B cell (primary cell): ENCODE results near the gene ABCA12. TPM values are rescaled to one million over a fixed set of nuclear protein-coding genes. Genes with fewer than 3 reads are reported as not detected.

Experiments
- ATAC-seq: fragments of 200-7000 bp; cut with Tn5 transposase; one replicate; pipeline ENCODE4 v1.10.0; 2021; ENCODE audit warnings: low read depth, mild to moderate bottlenecking, moderate number of reproducible peaks, moderate library complexity
- CTCF ChIA-PET: fragments of 350-600 bp; sonication (Branson Sonifier 250); formaldehyde crosslinking; loops from one replicate; lab custom pipeline; 2021; ENCODE audit warnings: antibody characterized with exemption, inconsistent platforms; lab: Charles Lee
- POLR2A ChIA-PET: fragments of 350-600 bp; sonication (Branson Sonifier 250); formaldehyde crosslinking; loops from one replicate; lab custom pipeline; 2021; ENCODE audit warnings: antibody characterized with exemption; lab: Charles Lee
- DNase-seq: peaks from one replicate; pipeline ENCODE4 v3.0.0; 2013
- H2AFZ ChIP-seq: 2 replicates; pipeline ENCODE4 v1.6.1; 2012; ENCODE audit warnings: mild to moderate bottlenecking, low read depth, low read length; ENCODE audit not compliant: insufficient read depth, poor library complexity, severe bottlenecking
- H3K27ac ChIP-seq, 2 donors: 1 replicate in 1 of 2; 2 replicates in 1 of 2; pipeline ENCODE4 v1.5.1; 2012 to 2013; ENCODE audit warnings: low read length in 2 of 2, mild to moderate bottlenecking in 2 of 2, moderate library complexity in 1 of 2
- H3K27me3 ChIP-seq, 4 experiments: fragments of 200-600 bp in 1 of 4; sonication (generic) in 1 of 4; replicated peaks in 1 of 4; 1 replicate in 2 of 4; 2 replicates in 2 of 4; pipeline versions ENCODE4 v1.6.1 to v1.7.0; 2013 to 2016; ENCODE audit warnings: low read length in 3 of 4, mild to moderate bottlenecking in 2 of 4, mixed read lengths in 1 of 4, moderate library complexity in 1 of 4; ENCODE audit not compliant: insufficient read depth in 4 of 4, control insufficient read depth in 3 of 4; ENCODE audit errors: control extremely low read depth in 1 of 4
- H3K36me3 ChIP-seq, 2 experiments: replicated peaks in 1 of 2; 1 replicate in 1 of 2; 2 replicates in 1 of 2; pipeline versions ENCODE4 v1.6.1 to v1.7.1; 2013; ENCODE audit warnings: low read length in 1 of 2; ENCODE audit not compliant: insufficient read depth in 2 of 2, control insufficient read depth in 1 of 2; ENCODE audit errors: control extremely low read depth in 1 of 2, extremely low read depth in 1 of 2
- H3K4me1 ChIP-seq, 2 donors: fragments of 200-600 bp in 1 of 2; sonication (generic) in 1 of 2; 1 replicate in 1 of 2; 2 replicates in 1 of 2; pipeline versions ENCODE4 v1.5.1 to v1.6.1; 2013 to 2017; ENCODE audit warnings: low read length in 2 of 2; ENCODE audit not compliant: control insufficient read depth in 2 of 2, insufficient read depth in 2 of 2
- H3K4me2 ChIP-seq: replicated peaks from 2 replicates; pipeline ENCODE3; 2012; ENCODE audit warnings: mild to moderate bottlenecking, low read depth, low read length; ENCODE audit not compliant: poor library complexity, severe bottlenecking
- H3K4me3 ChIP-seq, 5 experiments: fragments of 200-600 bp in 1 of 5; sonication (generic) in 1 of 5; 1 replicate in 3 of 5; 2 replicates in 2 of 5; pipeline versions ENCODE4 v1.5.1 to v1.7.0; 2011 to 2016; ENCODE audit warnings: low read length in 4 of 5, mild to moderate bottlenecking in 4 of 5, low read depth in 2 of 5, control low read depth in 1 of 5, moderate library complexity in 1 of 5; ENCODE audit not compliant: insufficient read depth in 1 of 5; ENCODE audit errors: control extremely low read depth in 1 of 5, extremely low read depth in 1 of 5
- H3K79me2 ChIP-seq: fragments of 200-600 bp; sonication (generic); one replicate; pipeline ENCODE4 v1.6.0; 2016; ENCODE audit warnings: low read length; ENCODE audit not compliant: control insufficient read depth, insufficient read depth
- H3K9ac ChIP-seq: fragments of 200-600 bp; sonication (generic); 2 replicates; pipeline ENCODE4 v1.6.1; 2017; ENCODE audit warnings: mild to moderate bottlenecking, low read length, moderate library complexity
- H3K9me3 ChIP-seq, 3 donors: one replicate each; pipeline versions ENCODE4 v1.6.1 to v1.7.1; 2013; ENCODE audit warnings: low read length in 2 of 3; ENCODE audit not compliant: control insufficient read depth in 2 of 3, insufficient read depth in 1 of 3; ENCODE audit errors: control extremely low read depth in 1 of 3
- H4K20me1 ChIP-seq: 2 replicates; pipeline ENCODE4 v1.6.0; 2012; ENCODE audit warnings: mild to moderate bottlenecking, low read length; ENCODE audit not compliant: insufficient read depth, control insufficient read depth, poor library complexity, severe bottlenecking
- H3K27ac Mint-ChIP-seq: one replicate; pipeline ENCODE4 v1.8.0; 2021; ENCODE audit warnings: mixed read lengths
- H3K27me3 Mint-ChIP-seq: one replicate; pipeline ENCODE4 v1.8.0; 2021; ENCODE audit warnings: mixed read lengths
- H3K4me1 Mint-ChIP-seq: one replicate; pipeline ENCODE4 v1.8.0; 2021; ENCODE audit warnings: mixed read lengths
- H3K4me3 Mint-ChIP-seq: one replicate; pipeline ENCODE4 v1.8.0; 2021; ENCODE audit warnings: mixed read lengths
- H3K9me3 Mint-ChIP-seq: one replicate; pipeline ENCODE4 v1.8.0; 2022; ENCODE audit warnings: mixed read lengths; ENCODE audit not compliant: insufficient read depth
- EZH2 ChIP-seq: IDR thresholded peaks from 2 replicates; pipeline ENCODE4 v1.6.1; 2012; ENCODE audit warnings: borderline replicate concordance, low read depth, mild to moderate bottlenecking, moderate library complexity, low read length; ENCODE audit not compliant: insufficient read depth, poor library complexity, severe bottlenecking
- WGBS: methylation state at CpG from one replicate; pipeline ENCODE4 v1.1.5; 2013; ENCODE audit warnings: missing lambda C conversion rate; ENCODE audit not compliant: insufficient coverage; 5-methylcytosine and 5-hydroxymethylcytosine counted together
- intact Hi-C: fragments of 100-400 bp; cut with micrococcal nuclease; formaldehyde crosslinking; loops from one replicate; pipeline ENCODE4 v1.10.0; 2022
- polyA plus RNA-seq: library from polyadenylated mRNA; depleted of rRNA; stranded (reverse); fragments of >200 nt; gene quantifications from 2 replicates; pipeline ENCODE4 v1.2.3, GENCODE V29; 2012
- total RNA-seq, 2 donors: library from RNA; stranded (reverse); fragments of 120-200 nt in 1 of 2; gene quantifications; 1 replicate in 1 of 2; 2 replicates in 1 of 2; pipeline versions ENCODE4 v1.2.3 to v1.2.4, GENCODE V29; 2013 to 2022
- TF ChIP-seq, protein P1 (sequence below): fragments of 200-600 bp; IDR thresholded peaks from one replicate; pipeline ENCODE4 v1.8.0; 2022; ENCODE audit warnings: antibody characterized with exemption, mild to moderate bottlenecking

The ABCA12 gene
- total and polyA plus RNA-seq, 2 donors (not counting 1 experiment from before 2014, with no cell fraction given): not detected

GRCh38 chr2:215140166-215140707 is 1.8 kb upstream of the ABCA12 start:
- 60% methylated on average over 2 of the region's 4 CpGs for WGBS
- H3K36me3 ChIP-seq: no peaks in the 10 kb centered on the region
- TF ChIP-seq, protein P1, sequence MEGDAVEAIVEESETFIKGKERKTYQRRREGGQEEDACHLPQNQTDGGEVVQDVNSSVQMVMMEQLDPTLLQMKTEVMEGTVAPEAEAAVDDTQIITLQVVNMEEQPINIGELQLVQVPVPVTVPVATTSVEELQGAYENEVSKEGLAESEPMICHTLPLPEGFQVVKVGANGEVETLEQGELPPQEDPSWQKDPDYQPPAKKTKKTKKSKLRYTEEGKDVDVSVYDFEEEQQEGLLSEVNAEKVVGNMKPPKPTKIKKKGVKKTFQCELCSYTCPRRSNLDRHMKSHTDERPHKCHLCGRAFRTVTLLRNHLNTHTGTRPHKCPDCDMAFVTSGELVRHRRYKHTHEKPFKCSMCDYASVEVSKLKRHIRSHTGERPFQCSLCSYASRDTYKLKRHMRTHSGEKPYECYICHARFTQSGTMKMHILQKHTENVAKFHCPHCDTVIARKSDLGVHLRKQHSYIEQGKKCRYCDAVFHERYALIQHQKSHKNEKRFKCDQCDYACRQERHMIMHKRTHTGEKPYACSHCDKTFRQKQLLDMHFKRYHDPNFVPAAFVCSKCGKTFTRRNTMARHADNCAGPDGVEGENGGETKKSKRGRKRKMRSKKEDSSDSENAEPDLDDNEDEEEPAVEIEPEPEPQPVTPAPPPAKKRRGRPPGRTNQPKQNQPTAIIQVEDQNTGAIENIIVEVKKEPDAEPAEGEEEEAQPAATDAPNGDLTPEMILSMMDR: no peak
- TF ChIP-seq EZH2: no peak
- no peaks in the 10 kb centered on the region for H3K27me3 ChIP-seq
- no peak overlapping the region for H2AFZ ChIP-seq
- H3K4me2 ChIP-seq: no peak overlapping the region
- ChIA-PET POLR2A (no interaction called here), CTCF (no interaction called here)
- no peaks in the 10 kb centered on the region for H3K9me3 ChIP-seq
- ATAC-seq: no peak
- Mint-ChIP-seq H3K4me3 (no peak overlapping the region), H3K27me3 (no peaks in the 10 kb centered on the region), H3K9me3 (no peaks in the 10 kb centered on the region), H3K27ac (no peak overlapping the region), H3K4me1 (no peaks in the 10 kb centered on the region)
- no peaks in the 10 kb centered on the region for H3K79me2 ChIP-seq
- intact Hi-C loops: no loop called here
- no peak overlapping the region for H3K4me3 ChIP-seq
- H4K20me1 ChIP-seq: no peaks in the 10 kb centered on the region
- H3K27ac ChIP-seq: no peak overlapping the region
- no peak overlapping the region for H3K9ac ChIP-seq
- DNase-seq: no peak
- H3K4me1 ChIP-seq: no peaks in the 10 kb centered on the region

DNA sequence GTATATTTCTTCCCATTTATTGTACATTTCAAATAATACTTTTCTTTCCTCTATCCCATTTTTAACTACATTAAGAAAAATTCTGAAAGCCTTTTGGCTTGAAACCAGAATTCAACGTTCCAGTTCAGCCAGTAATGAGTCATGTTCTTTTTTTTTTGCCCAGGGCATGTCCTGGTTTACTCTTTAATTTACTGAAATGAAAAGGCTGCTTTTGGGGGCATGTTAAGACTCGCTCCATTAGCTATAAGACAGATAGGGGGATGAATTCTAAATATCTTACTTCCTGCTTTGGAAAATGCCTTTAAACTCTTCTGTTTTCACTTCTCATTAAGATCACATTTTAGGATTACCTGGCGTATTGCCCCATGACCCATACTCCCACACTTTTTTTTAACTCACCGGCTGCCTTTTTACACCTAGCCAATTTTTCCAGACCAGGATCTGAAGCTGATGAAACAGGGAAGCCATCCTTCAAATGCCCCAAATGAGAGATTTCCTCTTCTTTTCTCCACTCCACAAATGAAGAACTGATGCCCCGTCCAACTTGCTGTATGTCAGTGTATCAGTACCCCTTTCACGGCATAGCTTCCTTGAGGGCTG is 585 bp downstream of the ABCA12 start:
- no peak overlapping the region for H3K9ac ChIP-seq
- no peaks in the 10 kb centered on the region for H3K9me3 Mint-ChIP-seq
- no peak for TF ChIP-seq EZH2
- TF ChIP-seq, protein P1: no peak
- H2AFZ ChIP-seq: no peak overlapping the region
- H4K20me1 ChIP-seq: no peaks in the 10 kb centered on the region
- H3K4me3 Mint-ChIP-seq: no peak overlapping the region
- ATAC-seq: no peak
- H3K4me1 Mint-ChIP-seq: no peaks in the 10 kb centered on the region
- no peaks in the 10 kb centered on the region for H3K27me3 ChIP-seq
- POLR2A ChIA-PET: no interaction called here
- no peaks in the 10 kb centered on the region for H3K27me3 Mint-ChIP-seq
- no peak overlapping the region for H3K27ac ChIP-seq
- H3K27ac Mint-ChIP-seq: no peak overlapping the region
- intact Hi-C loops: no loop called here
- no peaks in the 10 kb centered on the region for H3K36me3 ChIP-seq
- H3K4me3 ChIP-seq: no peak overlapping the region
- no peaks in the 10 kb centered on the region for H3K4me1 ChIP-seq
- H3K4me2 ChIP-seq: no peak overlapping the region
- H3K9me3 ChIP-seq: no peaks in the 10 kb centered on the region
- WGBS: 89% methylated on average over 2 of the region's 6 CpGs
- CTCF ChIA-PET: no interaction called here
- no peak for DNase-seq
- no peaks in the 10 kb centered on the region for H3K79me2 ChIP-seq
